WI38 (cell line): ENCODE results near the gene PSPN.

ENCODE experiments used
- H3K4me3 ChIP-seq: 2 replicates; pipeline ENCODE4 v1.5.1; 2011; ENCODE audit warnings: low read depth, mild to moderate bottlenecking, control low read depth, low read length
- TF ChIP-seq, protein P1 (sequence below): IDR thresholded peaks from 2 replicates; pipeline ENCODE4 v1.5.1; 2012; ENCODE audit warnings: low read depth, mild to moderate bottlenecking, control low read depth, low read length

PSPN gene

DNA sequence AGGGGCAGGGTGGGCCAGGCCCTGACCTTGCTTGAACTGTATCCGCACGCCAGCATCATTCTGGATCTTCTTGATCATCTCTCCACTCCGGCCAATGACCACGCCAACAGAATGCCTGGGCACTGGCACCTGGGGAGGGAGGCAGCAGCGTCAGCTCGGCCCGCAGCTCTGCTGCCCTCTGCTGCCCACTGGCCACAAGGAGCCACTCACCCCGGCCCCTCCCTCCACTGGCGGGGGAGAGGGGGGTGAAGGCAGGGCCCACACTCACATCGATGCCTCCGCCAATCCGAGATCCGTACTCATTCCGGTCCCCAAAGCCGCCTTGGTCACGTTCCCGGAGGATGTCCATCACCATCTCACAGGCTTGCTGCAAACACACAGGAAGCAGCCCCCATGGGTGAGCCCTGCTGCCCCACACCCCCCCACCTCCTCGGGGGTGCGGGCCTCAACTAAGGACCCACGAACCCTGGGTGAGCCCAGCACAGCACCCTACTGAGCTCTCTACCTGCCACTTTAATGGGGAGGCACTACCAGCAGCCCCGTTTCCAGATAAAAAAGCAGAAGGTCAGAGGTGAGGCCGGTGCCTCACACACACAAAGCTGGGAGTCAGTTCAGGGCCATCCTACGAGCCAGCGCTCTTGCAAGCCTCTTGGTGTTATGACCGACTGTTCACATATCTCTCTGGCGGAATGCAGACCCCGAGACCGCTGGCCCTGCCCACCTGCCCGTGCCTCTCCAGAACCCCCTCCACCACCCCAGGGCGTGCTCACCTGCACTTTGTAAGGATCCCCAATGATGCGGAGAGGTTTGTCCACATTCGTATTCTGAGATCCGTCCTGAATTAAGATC lies 42.2 kb upstream of the PSPN start:
- TF ChIP-seq, protein P1, sequence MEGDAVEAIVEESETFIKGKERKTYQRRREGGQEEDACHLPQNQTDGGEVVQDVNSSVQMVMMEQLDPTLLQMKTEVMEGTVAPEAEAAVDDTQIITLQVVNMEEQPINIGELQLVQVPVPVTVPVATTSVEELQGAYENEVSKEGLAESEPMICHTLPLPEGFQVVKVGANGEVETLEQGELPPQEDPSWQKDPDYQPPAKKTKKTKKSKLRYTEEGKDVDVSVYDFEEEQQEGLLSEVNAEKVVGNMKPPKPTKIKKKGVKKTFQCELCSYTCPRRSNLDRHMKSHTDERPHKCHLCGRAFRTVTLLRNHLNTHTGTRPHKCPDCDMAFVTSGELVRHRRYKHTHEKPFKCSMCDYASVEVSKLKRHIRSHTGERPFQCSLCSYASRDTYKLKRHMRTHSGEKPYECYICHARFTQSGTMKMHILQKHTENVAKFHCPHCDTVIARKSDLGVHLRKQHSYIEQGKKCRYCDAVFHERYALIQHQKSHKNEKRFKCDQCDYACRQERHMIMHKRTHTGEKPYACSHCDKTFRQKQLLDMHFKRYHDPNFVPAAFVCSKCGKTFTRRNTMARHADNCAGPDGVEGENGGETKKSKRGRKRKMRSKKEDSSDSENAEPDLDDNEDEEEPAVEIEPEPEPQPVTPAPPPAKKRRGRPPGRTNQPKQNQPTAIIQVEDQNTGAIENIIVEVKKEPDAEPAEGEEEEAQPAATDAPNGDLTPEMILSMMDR: peak; percentile 25; the same call in 1 of the 2 replicates
- no peak overlapping the region for H3K4me3 ChIP-seq

DNA sequence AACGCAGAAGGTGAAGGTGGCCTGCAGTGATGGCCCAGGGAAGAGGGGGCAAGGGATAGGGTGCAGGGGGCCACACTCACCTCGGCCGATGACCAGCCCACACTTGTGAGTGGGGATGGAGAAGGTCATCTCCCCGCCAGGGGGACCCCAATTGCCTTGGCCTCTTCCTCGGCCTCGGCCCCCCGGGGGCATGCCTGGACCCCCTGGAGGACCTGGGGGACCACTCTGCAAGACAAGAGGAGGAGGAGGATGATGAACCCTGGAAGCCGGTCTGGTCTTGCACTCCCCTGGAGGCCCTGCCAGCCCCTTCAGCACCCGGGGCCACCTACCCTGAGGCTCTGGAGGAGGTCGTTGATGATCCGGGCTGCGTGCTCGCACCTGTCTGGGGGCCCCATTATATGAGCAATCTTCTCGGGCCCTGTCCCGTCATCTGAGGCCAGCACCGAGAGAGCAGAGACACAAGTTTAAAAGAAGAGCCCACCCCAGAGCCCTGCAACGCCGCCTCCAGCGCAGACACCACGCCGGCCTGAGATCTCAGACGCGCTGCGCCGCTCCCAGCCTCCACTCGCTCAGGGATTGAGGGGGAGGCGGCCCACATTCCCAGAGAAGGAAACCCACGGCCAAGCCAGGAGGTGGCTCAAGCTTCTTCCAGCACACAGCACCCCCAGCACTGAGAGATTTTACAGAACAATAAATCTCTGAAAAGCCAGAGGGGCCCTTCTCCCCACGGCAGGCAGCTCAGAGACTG lies 41.1 kb upstream of the PSPN start:
- TF ChIP-seq, protein P1: no peak
- H3K4me3 ChIP-seq: no peak overlapping the region

DNA sequence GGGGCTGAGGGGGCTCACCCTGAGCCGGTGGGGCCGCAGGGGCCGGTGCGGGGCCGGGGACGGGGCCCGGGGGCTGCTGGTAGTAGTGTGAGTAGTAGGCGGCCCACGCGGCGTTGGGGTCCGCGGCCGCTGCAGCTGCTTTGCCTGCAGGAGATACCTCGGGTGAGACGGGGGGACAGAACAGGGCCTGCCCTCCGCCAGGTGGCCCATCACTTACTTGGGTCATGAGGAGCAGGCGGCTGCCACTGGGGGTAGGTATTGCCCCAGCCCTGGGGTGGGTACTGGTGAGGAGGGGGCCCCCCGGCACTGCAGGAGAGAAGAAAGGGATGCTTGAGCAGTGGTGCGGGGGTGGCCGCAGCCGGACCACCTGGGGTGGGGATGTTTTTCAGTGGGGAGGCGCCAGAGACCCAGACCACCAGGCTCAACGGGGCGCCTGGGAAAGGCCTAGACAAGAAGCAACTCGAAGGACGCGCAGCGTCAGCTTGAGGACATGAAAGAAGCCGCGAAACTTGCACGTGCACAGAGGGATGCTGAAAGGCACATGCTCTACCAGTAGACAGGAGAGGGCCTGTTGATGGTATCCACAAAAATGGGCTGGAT lies 40.0 kb upstream of the PSPN start:
- H3K4me3 ChIP-seq: no peak overlapping the region
- TF ChIP-seq, protein P1: no peak

DNA sequence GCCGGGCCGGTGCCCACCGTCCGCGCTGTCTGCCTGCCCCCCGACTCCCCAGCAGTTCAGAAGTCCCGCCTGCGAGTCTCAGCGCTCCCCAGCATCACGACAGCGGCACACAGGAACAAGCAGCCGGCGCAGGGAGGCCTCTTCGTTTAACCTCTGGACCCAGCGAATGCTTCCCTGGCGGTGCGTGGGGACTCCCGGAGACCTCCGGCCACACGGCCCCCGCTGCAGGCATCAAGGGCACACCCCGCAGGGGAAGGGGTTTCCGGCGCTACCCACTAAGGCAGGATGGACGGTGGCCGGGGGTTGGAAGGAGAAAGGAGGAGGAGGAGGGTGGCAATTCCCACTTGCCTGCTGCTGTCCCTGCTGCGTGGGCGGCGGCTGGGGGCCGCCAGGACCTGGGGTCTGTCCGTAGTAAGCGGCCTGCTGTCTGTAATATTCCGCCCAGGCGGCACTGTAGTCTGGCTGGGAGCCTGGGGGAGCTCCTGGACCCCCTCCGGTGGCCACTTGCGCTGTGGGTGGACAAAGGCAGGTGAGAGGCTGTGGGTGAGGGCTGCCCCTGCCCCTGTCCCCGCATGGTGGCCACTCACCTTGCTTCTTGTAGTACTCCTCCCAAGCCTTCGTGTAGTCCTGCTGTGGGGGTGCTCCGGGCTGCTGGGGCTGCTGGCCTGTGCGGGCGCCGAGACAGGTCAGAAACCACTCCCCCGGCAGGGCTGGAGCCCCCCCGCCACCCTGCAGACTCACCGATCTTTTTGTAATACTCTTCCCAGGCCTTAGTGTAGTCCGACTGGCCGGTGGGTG lies 39.3 kb upstream of the PSPN start:
- TF ChIP-seq, protein P1: no peak
- H3K4me3 ChIP-seq: no peak overlapping the region

DNA sequence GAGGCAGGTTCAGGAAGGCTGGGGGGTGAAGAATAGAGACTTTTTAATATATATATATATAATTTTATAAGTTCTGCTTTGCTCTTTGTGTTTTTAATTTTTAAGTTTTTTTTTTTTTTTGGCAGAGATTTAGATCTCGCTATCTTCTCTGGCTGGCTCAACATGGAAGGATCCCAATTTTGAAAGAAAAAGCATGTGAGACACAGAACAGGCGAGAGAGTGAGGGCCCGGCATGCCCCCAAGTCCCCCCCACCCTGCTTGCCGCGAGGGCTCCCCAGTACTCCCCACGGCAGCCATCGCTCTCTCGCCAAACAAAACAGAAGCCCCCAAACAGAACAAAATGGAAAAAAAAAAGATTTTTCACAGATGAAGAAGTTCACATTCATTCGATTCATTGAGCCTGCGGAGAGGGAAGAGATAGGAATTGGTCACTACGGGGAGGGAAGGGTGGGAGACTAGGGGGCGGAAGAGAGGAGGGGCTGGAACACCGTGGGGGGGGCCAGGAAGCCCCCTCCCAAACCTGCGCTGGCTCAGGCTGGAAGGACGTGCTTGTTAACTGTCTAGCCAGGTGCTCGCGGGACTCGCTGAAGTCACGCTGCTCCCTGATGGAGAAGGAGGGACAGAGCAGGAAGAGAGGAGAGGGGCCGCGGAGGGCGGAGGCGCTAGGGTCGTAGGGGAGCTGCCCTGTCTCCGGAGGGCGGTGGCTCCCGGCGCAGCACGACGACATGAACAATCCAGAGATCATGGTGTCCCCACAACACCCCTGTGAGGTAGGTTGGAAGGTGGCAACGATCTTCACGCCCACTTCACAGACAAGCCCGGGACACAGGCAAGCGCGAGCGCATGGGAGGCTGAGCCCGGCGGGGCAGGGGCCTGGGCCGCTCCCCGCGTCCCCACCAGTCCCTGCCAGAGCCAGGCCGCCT lies 38.2 kb upstream of the PSPN start:
- H3K4me3 ChIP-seq: no peak overlapping the region
- TF ChIP-seq, protein P1: no peak

DNA sequence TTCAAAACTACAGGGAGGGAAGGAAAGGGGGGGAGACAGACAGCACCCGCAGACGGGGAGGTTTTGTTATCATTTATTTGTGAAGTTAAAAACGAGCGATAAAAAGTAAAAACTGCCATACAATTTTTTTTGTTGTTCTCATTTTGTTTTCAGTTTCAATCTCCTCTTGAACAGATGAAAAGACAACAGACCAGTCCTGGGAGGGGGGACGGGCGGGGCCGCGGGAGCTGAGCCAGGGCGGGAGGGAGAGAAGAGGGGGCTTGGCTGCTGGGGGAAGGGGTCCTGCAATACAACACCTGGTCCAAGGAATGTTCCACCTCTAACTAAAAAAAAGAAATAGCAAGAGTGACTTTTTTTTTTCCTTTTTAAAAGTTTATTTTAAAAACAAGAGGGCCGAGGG lies 37.6 kb upstream of the PSPN start:
- no peak overlapping the region for H3K4me3 ChIP-seq
- TF ChIP-seq, protein P1: no peak
